ENCODE data around the gene MAP3K7CL.

The MAP3K7CL gene

GRCh38 chr21:29219165-29219770 lies 88.8 kb downstream of the MAP3K7CL start:
- no peak for TF ChIP-seq CTCF (IDR thresholded peaks at IDR 0.05; ENCODE audit: low read depth, low read length, missing control alignments)
- no peak for DNase-seq (ENCODE audit: low read depth)
- no peak overlapping the region for H3K4me3 ChIP-seq (ENCODE audit: low read depth, low read length)

- no peak overlapping the region for H3K4me3 ChIP-seq (ENCODE audit: low read depth, low read length)
- TF ChIP-seq CTCF (IDR thresholded peaks at IDR 0.05; ENCODE audit: low read depth, low read length, missing control alignments): no peak
- no peak for DNase-seq (ENCODE audit: low read depth)
Observed at GRCh38 chr21:29221253-29221744, 90.9 kb downstream of the MAP3K7CL start.

GRCh38 chr21:29224006-29224405 lies 93.6 kb downstream of the MAP3K7CL start:
- no peak overlapping the region for H3K4me3 ChIP-seq (ENCODE audit: low read depth, low read length)
- no peak for DNase-seq (ENCODE audit: low read depth)
- TF ChIP-seq CTCF (IDR thresholded peaks at IDR 0.05; ENCODE audit: low read depth, low read length, missing control alignments): no peak

Data from GM12864 (cell line).